SK-N-SH (cell line): ENCODE data around the gene LMX1A. TPM values are rescaled to one million over a fixed set of nuclear protein-coding genes. Genes with fewer than 3 reads are reported as not detected.

Experiments used
- CTCF ChIA-PET: fragments of 300-600, 350-600 bp; formaldehyde crosslinking; extraction: SDS; loops from one replicate; lab custom pipeline; 2021; lab: Yijun Ruan, JAX
- POLR2A ChIA-PET: fragments of 350-600 bp; sonication (Branson Sonifier 250); formaldehyde crosslinking; extraction: SDS; loops from one replicate; lab custom pipeline; 2020; ENCODE audit warnings: antibody characterized with exemption, inconsistent platforms; lab: Yijun Ruan, JAX
- DNase-seq: peaks from one replicate; pipeline ENCODE4 v3.0.0; 2012
- H2AFZ ChIP-seq: fragments of 200-600 bp; sonication (generic); 2 replicates; pipeline ENCODE4 v1.8.1; 2016; ENCODE audit warnings: antibody characterized with exemption, mild to moderate bottlenecking, low read depth
- H3F3A ChIP-seq: fragments of 200-600 bp; sonication (generic); replicated peaks from 2 replicates; pipeline ENCODE3; 2016; ENCODE audit warnings: antibody characterized with exemption, mild to moderate bottlenecking; ENCODE audit not compliant: insufficient read depth
- H3K27ac ChIP-seq, 2 experiments: fragments of 200-500 bp in 1 of 2; fragments of 200-600 bp in 1 of 2; sonication (Bioruptor generic) in 1 of 2; sonication (generic), shearing (Covaris generic) in 1 of 2; 2 replicates each; pipeline versions ENCODE4 v1.5.1 to v1.6.1; 2014 to 2016; ENCODE audit warnings: low read depth in 2 of 2, inconsistent platforms in 1 of 2, low read length in 1 of 2, mild to moderate bottlenecking in 1 of 2, mixed read lengths in 1 of 2
- H3K27me3 ChIP-seq: fragments of 200-600 bp; sonication (generic), shearing (Covaris generic); 2 replicates; pipeline ENCODE4 v1.6.1; 2016; ENCODE audit warnings: mixed run types; ENCODE audit not compliant: insufficient read depth
- H3K36me3 ChIP-seq, 2 experiments: fragments of 200-500 bp in 1 of 2; fragments of 200-600 bp in 1 of 2; sonication (Bioruptor generic) in 1 of 2; sonication (generic) in 1 of 2; replicated peaks in 1 of 2; 2 replicates each; pipeline versions ENCODE3 to v1.5.1; 2014 to 2016; ENCODE audit warnings: low read length in 1 of 2, mild to moderate bottlenecking in 1 of 2; ENCODE audit not compliant: insufficient read depth in 2 of 2, control insufficient read depth in 1 of 2
- H3K4me1 ChIP-seq, 2 experiments: fragments of 200-500 bp in 1 of 2; fragments of 200-600 bp in 1 of 2; sonication (Bioruptor generic) in 1 of 2; sonication (generic), shearing (Covaris generic) in 1 of 2; 2 replicates each; pipeline versions ENCODE4 v1.5.1 to v1.6.1; 2014 to 2016; ENCODE audit warnings: low read depth in 1 of 2, low read length in 1 of 2, mixed run types in 1 of 2; ENCODE audit not compliant: insufficient read depth in 2 of 2, control insufficient read depth in 1 of 2
- H3K4me2 ChIP-seq: fragments of 200-600 bp; sonication (generic), shearing (Covaris generic); 2 replicates; pipeline ENCODE4 v1.6.1; 2017; ENCODE audit warnings: mixed run types
- H3K4me3 ChIP-seq, 2 experiments: fragments of 200-500 bp in 1 of 2; fragments of 200-600 bp in 1 of 2; sonication (Bioruptor generic) in 1 of 2; sonication (generic), shearing (Covaris generic) in 1 of 2; 2 replicates each; pipeline versions ENCODE4 v1.5.1 to v1.8.1; 2014 to 2016; ENCODE audit warnings: low read depth in 2 of 2, inconsistent platforms in 1 of 2, low read length in 1 of 2, mild to moderate bottlenecking in 1 of 2, mixed read lengths in 1 of 2, moderate library complexity in 1 of 2
- H3K79me2 ChIP-seq: fragments of 200-600 bp; sonication (generic); 2 replicates; pipeline ENCODE4 v1.8.1; 2017; ENCODE audit warnings: mild to moderate bottlenecking; ENCODE audit not compliant: insufficient read depth
- H3K9ac ChIP-seq: fragments of 200-600 bp; sonication (generic); 2 replicates; pipeline ENCODE4 v1.6.1; 2017; ENCODE audit warnings: mixed run types
- H3K9me2 ChIP-seq: fragments of 200-600 bp; sonication (generic); 2 replicates; pipeline ENCODE4 v1.6.1; 2017; ENCODE audit warnings: mixed run types
- H3K9me3 ChIP-seq: fragments of 200-600 bp; sonication (generic); 2 replicates; pipeline ENCODE4 v1.6.1; 2017; ENCODE audit warnings: mixed run types, mild to moderate bottlenecking, moderate library complexity
- H4K20me1 ChIP-seq: fragments of 200-600 bp; sonication (generic); 2 replicates; pipeline ENCODE4 v1.6.1; 2017; ENCODE audit warnings: mild to moderate bottlenecking, mixed run types; ENCODE audit not compliant: insufficient read depth
- FOSL2 ChIP-seq: IDR thresholded peaks from 2 replicates; pipeline ENCODE4 v1.4.0; 2012; ENCODE audit warnings: low read depth, mild to moderate bottlenecking, moderate library complexity, borderline replicate concordance
- GATA2 ChIP-seq: sonication (generic); formaldehyde crosslinking; IDR thresholded peaks from 2 replicates; pipeline ENCODE4 v1.5.0; 2020; ENCODE audit warnings: mild to moderate bottlenecking, missing genetic modification reagents
- JUND ChIP-seq: IDR thresholded peaks from 2 replicates; pipeline ENCODE4 v1.4.0; 2012
- RAD21 ChIP-seq: IDR thresholded peaks from 2 replicates; pipeline ENCODE4 v1.6.1; 2012; ENCODE audit warnings: mild to moderate bottlenecking, low read length
- SMC3 ChIP-seq: IDR thresholded peaks from 2 replicates; pipeline ENCODE4 v1.6.1; 2012; ENCODE audit warnings: low read depth, low read length, improper control_type of control experiment
- YY1 ChIP-seq: IDR thresholded peaks from 2 replicates; pipeline ENCODE4 v1.4.0; 2012; ENCODE audit warnings: low read depth, mild to moderate bottlenecking
- WGBS: methylation state at CpG from one replicate; pipeline ENCODE4 v1.1.6; 2017; ENCODE audit warnings: low lambda C conversion rate; 5-methylcytosine and 5-hydroxymethylcytosine counted together
- polyA plus RNA-seq, 3 experiments: library from polyadenylated mRNA; depleted of rRNA; stranded (reverse); fragments of >200 nt; gene quantifications; 2 replicates each; pipeline ENCODE4 v1.2.3, GENCODE V29; 2012
- TF ChIP-seq, protein P1 (sequence below): IDR thresholded peaks from 2 replicates; pipeline ENCODE4 v1.4.0; 2012; ENCODE audit warnings: low read depth, borderline replicate concordance
- TF ChIP-seq, protein P2 (sequence below): IDR thresholded peaks from 2 replicates; pipeline ENCODE4 v1.4.0; 2012; ENCODE audit warnings: low read depth
- TF ChIP-seq, protein P3 (sequence below): IDR thresholded peaks from 2 replicates; pipeline ENCODE4 v1.6.1; 2012; ENCODE audit warnings: mild to moderate bottlenecking, low read depth, low read length, moderate library complexity

LMX1A gene
- polyA plus RNA-seq, 1 of the 3 experiments (the other 2 are of a cell fraction) = not detected

DNA sequence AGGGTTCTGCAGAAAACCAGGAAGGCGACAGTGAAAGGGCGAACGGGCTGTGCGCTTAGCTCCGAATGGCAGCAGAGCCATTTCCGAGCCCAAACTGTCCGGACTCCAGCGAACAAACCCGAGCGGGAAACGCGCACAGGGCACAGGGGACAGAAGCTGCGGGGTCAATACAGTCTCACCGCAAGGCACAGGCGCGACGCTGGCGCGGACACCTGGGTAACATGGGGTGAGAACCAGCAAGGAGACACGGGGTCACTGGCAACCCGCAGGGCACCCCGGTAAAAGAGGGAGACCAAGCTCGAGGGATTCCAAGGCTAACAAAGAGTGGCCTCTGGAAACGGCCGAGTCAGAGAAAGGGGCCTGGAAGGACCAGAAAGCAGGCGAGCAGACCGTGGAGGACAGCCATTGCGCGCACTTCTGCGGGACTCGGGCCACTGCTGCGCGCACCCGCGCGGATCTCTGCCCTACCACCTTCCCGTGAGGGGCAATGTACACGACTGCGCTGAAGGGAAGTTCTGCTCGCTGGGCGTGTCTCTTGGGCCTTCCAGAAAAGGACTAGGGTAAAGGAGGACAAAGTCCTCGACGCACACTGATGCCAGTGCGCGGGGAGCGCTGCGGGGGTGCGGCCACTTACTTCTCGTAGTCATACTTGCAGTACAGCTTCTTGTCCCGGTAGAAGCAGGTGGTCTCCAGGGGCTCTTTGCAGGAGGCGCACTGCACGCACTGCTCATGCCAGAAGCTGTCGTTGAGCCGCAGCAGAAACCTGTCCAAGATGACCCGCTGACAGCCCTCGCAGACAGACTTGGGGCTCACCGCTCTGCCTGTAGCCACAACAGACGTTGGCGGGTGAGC lies 3.8 kb downstream of the LMX1A start:
- no peaks in the 10 kb centered on the region for H3K4me1 ChIP-seq
- no peaks in the 10 kb centered on the region for H3K36me3 ChIP-seq
- H3K4me2 ChIP-seq = no peak overlapping the region
- H3K27me3 ChIP-seq = peaks cover 52% of the 10 kb centered on the region
- POLR2A ChIA-PET = no interaction called here
- TF ChIP-seq, protein P1, sequence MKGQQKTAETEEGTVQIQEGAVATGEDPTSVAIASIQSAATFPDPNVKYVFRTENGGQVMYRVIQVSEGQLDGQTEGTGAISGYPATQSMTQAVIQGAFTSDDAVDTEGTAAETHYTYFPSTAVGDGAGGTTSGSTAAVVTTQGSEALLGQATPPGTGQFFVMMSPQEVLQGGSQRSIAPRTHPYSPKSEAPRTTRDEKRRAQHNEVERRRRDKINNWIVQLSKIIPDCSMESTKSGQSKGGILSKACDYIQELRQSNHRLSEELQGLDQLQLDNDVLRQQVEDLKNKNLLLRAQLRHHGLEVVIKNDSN = no peak
- TF ChIP-seq YY1 = no peak
- no peak for TF ChIP-seq RAD21
- no peak for TF ChIP-seq GATA2 (CRISPR knock-in tag)
- TF ChIP-seq, protein P2, sequence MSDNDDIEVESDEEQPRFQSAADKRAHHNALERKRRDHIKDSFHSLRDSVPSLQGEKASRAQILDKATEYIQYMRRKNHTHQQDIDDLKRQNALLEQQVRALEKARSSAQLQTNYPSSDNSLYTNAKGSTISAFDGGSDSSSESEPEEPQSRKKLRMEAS = no peak
- no peaks in the 10 kb centered on the region for H3F3A ChIP-seq
- no peaks in the 10 kb centered on the region for H3K79me2 ChIP-seq
- no peaks in the 10 kb centered on the region for H4K20me1 ChIP-seq
- WGBS = 10% methylated on average over 29 of the region's 59 CpGs
- no peaks in the 10 kb centered on the region for H3K9me2 ChIP-seq
- H3K4me3 ChIP-seq = no peak overlapping the region
- no peak for DNase-seq
- no peaks in the 10 kb centered on the region for H3K9me3 ChIP-seq
- no peak overlapping the region for H3K27ac ChIP-seq
- H2AFZ ChIP-seq = no peak overlapping the region
- CTCF ChIA-PET = interaction anchor here (0.7 to 13.2 kb wide), 2 partner anchors 16 to 55 kb away, joined by 3 to 124 read pairs; no protein-coding TSS in a partner anchor
- no peak overlapping the region for H3K9ac ChIP-seq

DNA sequence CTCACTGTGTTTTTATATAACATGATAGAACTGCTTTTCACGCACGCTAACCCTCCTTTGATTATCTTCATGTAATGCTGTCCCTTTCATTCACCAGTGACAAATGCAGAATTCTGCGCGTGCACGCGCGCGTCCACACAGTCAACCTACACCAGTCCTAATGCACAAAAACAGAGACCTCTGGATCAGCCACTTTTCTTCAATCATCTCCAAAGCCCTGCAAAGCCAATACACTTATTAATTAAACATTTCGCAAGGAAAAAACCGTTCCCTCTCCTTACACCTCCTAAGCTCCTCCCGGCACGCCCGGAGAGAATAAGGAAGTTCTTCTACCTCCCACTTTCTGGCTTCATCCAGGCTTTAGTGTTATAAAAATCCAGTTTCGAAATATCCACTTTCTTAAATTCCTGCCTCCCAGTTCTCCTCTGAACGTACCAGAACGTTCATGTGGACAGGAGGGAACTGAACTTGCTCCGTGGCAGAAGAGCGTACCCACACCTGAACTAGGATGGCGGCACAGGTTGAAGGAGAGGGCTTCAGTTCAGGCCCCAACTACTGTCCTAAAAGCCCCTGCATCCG lies 4.6 kb downstream of the LMX1A start:
- H3K9me3 ChIP-seq = no peaks in the 10 kb centered on the region
- H3K4me1 ChIP-seq = no peaks in the 10 kb centered on the region
- no peak overlapping the region for H3K9ac ChIP-seq
- H3K4me3 ChIP-seq = no peak overlapping the region
- no peak overlapping the region for H3K4me2 ChIP-seq
- peaks cover 59% of the 10 kb centered on the region for H3K27me3 ChIP-seq
- TF ChIP-seq SMC3 (no peak), JUND (no peak), FOSL2 (no peak)
- TF ChIP-seq, protein P3, sequence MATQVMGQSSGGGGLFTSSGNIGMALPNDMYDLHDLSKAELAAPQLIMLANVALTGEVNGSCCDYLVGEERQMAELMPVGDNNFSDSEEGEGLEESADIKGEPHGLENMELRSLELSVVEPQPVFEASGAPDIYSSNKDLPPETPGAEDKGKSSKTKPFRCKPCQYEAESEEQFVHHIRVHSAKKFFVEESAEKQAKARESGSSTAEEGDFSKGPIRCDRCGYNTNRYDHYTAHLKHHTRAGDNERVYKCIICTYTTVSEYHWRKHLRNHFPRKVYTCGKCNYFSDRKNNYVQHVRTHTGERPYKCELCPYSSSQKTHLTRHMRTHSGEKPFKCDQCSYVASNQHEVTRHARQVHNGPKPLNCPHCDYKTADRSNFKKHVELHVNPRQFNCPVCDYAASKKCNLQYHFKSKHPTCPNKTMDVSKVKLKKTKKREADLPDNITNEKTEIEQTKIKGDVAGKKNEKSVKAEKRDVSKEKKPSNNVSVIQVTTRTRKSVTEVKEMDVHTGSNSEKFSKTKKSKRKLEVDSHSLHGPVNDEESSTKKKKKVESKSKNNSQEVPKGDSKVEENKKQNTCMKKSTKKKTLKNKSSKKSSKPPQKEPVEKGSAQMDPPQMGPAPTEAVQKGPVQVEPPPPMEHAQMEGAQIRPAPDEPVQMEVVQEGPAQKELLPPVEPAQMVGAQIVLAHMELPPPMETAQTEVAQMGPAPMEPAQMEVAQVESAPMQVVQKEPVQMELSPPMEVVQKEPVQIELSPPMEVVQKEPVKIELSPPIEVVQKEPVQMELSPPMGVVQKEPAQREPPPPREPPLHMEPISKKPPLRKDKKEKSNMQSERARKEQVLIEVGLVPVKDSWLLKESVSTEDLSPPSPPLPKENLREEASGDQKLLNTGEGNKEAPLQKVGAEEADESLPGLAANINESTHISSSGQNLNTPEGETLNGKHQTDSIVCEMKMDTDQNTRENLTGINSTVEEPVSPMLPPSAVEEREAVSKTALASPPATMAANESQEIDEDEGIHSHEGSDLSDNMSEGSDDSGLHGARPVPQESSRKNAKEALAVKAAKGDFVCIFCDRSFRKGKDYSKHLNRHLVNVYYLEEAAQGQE = no peak
- TF ChIP-seq, protein P2 = no peak
- 6% methylated on average over 20 of the region's 20 CpGs for WGBS
- no peak overlapping the region for H2AFZ ChIP-seq
- H3K27ac ChIP-seq = no peak overlapping the region
- H3K79me2 ChIP-seq = no peaks in the 10 kb centered on the region
- POLR2A ChIA-PET = no interaction called here
- no peak for DNase-seq
- no peaks in the 10 kb centered on the region for H4K20me1 ChIP-seq
- CTCF ChIA-PET = interaction anchor here (1.0 to 13.2 kb wide), 3 partner anchors 12 to 41 kb away, joined by 4 to 124 read pairs (median 5); no protein-coding TSS in a partner anchor
- no peaks in the 10 kb centered on the region for H3K36me3 ChIP-seq
- H3K9me2 ChIP-seq = no peaks in the 10 kb centered on the region
- no peaks in the 10 kb centered on the region for H3F3A ChIP-seq
